NCI-H1105 treated with DMSO at 0.1 percent for 48 hours (cell line): ENCODE results near the gene LRRK2.
"Not testable (repeated sequence)": the region's sequence is repeated elsewhere in the genome, so short reads cannot be mapped to it uniquely, and the experiment has no call there.

ENCODE experiments used
- DNase-seq: peaks from one replicate; lab custom pipeline; 2025; lab: John Stamatoyannopoulos, UW

LRRK2 gene

DNA sequence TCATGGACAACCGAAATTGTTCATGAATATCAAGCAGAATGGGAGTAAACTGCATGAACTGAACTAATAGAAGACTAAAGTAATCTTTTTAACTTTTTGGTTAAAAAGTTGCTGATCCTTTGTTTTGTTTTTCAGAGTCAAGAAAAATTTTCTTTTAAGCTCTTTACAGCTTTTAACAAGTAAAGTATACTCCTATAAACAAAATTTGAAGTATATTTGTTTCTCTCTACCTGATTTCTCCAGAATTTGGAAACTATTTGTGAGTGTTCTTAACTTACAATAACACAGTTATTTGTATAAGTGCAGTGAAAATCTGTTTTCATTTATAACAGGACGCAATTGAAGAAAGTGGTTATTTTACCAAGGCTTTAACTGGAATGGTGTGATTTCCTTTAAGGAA is 12.2 kb upstream of the LRRK2 start:
- no peak for DNase-seq

DNA sequence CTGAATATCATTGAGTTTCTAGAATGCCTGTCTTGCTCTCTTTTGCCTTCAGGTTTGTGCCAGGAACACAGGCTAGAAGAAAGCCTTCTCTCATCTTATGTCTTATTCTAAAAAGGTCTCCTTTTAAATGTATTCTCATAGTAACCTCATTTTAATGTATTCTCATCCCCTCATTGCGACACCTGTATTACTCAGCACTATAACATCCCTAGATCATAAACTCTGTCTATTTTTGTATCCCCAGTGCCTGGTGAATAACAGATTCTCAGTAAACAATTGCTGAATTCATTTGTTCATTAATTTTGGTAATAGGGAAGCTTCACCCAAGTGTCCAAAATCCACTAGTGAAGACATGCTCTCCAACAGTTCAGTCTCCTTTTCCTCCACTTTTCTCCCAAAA is 8.8 kb upstream of the LRRK2 start:
- DNase-seq = no peak

DNA sequence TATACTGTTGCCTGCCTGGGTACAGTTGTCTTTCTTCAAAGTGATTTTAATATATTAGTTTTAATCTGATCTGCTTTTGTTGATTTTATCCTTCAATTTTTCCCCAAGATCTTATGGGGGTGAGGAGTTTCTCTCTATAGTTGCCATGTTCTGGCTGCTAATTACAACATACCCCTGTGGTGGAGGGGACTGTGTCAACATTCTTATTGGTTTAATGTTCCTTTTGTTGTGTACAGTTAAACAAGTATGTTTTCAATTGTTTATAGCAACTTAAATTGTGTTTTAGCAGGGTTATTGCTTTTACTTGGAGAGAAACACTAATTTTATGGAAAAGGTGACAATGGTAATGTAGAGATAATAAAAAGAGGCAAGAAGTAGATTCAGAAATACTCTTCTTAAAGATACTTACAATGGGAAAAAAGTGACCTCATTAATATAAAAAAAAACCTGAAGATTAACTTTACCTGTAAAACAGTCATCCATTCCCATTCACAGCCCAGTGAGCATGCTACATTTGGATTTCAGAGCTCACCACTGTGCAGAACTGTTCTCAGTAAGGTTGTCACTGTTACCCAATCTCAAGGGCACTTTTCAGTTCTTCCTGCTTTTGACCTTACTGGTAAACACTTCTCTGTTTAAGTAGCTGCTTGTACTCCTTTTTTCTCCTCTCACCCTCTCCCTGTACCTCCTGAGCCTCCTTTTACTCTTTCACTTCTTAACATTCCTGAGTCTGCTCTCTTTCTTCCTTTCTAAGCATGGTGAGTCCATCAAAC is 8.1 kb upstream of the LRRK2 start:
- DNase-seq = no peak

DNA sequence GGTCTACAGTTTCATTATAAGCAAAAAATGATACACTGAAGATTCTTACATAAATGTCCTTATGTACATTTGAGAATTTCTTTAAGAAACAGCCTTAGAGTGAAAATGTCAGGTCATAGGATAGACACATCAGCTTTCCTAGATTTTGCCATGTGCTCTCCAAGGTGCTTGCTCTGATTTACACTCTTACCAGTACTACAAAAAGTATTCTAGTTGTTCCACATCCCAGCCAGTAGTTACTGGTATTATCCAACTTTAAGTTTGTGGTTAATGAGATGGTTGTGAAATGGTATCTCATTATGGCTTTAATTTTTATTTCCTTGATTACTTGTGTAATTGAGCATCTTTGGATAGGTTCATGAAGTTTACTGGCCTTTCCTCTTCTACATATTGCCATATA is 5.0 kb upstream of the LRRK2 start:
- no peak for DNase-seq

DNA sequence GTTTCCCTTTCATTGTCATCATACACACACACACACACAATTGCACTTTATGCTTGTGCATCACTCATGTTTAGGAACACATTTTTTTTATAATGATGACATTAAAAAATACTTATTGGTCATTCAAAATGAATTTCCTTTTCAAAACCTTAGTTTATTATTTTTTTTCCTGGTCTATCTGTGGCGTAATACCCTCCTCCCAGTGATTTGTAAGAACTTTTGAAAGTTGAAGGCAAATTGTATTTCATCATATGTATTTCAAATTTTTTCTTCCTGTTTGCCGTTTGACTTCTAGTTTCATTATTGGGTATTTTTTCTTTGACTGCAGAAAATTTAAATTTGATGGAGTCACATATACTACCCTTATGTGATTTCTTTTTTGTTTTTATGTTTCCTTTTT is 2.5 kb upstream of the LRRK2 start:
- no peak for DNase-seq

DNA sequence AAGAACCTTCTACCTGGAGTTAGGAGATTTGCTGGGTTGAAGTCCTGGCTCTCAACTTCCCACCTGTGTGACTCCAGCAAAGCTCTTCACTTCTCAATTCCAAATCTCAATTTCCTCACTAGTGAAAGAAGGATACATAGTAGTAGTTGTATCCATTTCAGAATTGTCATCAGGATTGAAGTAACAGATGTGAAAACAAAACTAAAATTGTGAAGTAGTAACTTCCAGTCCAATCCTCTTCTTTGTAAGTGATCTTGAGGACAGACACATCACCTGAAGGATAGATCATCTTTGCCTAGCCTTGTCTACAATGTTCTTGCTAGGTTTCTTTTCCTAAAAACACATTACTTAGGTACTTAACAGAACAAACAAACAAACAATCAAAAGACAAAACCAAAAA is 1.2 kb upstream of the LRRK2 start:
- DNase-seq = no peak

DNA sequence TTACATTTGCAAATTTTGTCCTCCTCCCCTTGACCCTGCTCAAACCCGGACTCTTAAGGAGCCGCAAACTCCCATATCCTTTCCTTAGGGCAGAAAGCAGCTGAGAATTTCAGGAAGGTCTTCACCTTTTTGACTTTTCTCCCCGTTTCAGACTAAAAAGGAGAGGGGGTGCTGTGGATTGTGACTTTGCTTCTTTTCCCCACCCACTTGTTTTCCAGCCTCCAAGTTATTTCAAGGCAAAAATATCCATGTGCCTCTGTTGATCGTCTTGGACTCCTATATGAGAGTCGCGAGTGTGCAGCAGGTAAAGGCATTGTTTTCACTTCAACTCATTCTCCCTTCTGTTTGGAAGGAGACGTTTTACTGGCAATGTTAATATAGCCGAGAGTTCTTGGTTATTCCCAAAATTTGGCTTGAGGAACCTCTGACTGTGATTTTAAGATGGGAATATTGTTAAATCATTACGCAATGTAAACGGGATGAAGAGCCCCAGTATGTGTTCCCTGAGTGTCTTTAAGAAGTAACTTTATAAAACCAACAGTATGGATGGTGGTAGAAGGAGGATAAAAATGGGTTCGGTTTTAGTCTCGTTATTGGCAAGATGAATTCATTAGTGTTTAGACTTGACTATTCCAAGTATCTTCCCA is 663 bp downstream of the LRRK2 start:
- no peak for DNase-seq

DNA sequence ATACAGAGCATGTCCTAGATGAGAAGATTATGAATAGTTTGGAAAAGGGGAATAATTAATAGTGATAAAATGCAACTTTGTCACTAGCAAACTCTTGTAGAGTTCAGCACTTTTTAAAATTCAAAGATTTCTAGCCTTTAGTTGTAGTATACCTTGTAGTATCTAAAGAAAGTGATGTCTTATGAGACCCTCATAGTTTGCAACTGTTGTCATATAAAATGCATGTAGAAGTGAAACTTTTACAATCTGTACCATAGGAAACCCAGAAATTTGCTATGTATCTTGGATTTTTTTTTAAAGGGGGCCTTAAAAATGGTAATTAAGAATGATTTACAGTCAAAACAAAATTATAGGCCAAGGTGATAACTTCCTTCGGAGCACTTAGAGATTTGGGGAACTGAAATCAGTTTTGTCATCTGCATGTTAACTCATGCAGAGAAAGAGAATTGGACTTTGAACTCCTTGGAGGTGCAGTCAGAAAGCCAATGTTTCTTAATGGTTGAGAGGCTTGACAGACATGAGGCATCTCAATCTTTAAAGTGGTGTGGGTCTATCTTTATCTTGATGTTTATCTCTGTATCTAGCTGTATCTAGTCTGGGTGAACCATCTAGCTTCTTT is 1.3 kb downstream of the LRRK2 start:
- no peak for DNase-seq

DNA sequence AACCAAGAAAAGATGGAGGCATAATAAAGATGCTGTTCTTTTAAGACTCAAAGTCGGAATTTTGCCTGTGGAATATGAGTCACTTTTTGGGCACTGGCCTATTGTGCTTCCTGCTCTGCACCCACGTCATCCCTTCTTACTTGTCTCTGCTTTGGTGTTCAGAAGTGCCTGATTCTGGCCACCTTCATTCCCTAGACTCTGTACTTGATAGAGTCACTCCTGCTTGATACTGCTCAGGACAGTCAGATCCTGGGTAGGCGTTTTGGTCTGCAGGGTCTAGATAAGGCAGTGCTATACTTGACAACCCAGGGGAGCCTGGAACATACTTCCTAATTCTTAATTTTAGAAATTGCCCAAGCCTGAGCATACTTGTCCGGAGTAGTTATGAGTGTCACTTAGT is 1.9 kb downstream of the LRRK2 start:
- DNase-seq = no peak

DNA sequence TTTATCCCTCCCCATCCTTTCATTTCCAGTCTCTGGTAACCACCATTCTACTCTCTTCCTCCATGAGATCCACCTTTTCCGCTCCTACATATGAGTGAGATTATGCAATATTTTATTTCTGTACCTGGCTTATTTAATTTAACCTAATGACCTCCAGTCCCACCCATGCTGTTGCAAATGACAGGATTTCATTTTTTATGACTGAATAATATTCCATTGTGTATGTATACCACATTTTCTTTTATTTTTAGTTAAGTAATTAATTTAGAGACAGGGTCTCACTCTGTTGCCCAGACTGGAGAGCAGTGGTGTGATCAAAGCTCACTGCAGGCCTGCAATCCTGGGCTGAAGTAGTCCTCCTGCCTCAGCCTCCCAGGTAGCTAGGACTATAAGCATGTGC is 2.6 kb downstream of the LRRK2 start:
- no peak for DNase-seq

DNA sequence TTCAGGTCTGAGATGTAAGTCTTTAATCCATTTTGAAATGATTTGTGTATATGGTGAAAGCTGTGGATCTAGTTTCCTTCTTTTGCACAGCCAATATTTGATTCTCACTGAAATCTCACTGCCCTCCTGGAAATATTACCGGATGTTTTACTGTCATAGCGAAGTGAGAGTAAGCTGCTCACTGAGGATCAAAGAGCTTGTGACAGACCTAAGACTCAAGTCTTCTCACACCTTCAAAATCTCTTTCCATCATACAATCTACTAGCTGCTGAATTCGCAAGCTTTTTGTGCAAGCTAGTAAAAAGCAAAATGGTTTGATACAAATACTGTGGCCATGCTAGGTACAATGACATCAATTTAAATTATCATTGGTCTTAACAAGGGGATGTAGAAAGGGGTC is 3.9 kb downstream of the LRRK2 start:
- DNase-seq = no peak

DNA sequence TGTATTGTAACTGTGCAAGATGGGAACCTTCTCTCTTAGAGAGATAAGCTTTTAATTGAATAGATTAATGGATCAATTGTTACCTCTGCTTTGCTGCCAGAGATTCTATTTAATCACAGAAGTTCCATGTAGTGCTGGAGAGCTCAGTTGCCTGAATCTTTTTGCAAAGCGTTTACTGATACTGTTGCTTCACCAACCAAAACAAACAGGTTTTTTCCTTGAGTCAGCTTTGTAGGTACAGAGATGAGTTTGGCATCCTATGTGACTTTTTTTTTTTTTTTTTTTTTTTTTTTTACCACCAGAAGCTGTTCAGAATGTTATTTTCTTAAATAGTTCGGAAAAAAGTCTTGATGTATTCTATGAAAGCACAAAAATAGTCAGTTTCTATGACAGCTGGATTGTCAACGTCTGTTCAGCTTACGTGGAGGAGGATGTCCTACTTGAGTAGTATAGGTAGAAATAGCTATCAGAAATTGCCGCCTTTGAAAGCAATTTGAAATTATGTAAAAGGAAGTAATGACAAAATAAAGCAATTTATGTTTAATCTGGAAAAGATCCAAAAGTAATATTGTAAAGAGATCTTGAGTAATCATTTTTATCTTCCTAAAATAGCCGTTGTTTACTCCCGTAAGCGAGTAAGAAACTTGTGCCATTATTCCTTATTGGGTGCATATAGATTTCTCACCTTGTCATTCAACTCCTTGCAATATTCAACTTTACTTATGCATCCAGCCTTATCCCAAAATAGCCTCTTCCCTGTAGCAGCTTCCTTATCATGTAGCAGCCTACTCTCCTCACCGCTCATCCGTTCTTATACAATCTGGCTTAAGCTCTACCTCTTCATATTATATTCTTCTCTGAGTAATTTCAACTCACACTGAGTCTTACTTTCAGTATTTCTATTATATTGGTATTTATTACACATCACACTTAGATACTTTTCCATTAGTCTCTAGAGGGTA is 5.2 kb downstream of the LRRK2 start:
- DNase-seq = no peak

DNA sequence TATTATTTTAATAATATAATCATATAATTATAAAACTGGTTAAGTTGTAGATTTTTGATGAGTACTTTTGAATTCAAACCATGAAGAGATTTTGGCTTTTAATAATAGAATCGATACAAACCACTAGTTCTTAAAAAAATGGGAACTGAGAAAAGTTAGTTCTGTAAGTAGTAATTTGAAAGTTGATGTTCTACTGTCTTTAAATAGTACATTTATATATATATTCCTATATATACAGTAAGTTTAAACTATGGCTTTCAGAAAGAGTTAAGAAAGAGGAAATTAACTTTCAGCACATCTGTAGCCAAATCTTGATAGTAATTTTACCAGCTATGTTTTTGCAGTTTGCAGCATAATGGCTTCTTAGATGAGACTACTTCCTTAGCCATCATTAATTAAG is 7.8 kb downstream of the LRRK2 start:
- no peak for DNase-seq

DNA sequence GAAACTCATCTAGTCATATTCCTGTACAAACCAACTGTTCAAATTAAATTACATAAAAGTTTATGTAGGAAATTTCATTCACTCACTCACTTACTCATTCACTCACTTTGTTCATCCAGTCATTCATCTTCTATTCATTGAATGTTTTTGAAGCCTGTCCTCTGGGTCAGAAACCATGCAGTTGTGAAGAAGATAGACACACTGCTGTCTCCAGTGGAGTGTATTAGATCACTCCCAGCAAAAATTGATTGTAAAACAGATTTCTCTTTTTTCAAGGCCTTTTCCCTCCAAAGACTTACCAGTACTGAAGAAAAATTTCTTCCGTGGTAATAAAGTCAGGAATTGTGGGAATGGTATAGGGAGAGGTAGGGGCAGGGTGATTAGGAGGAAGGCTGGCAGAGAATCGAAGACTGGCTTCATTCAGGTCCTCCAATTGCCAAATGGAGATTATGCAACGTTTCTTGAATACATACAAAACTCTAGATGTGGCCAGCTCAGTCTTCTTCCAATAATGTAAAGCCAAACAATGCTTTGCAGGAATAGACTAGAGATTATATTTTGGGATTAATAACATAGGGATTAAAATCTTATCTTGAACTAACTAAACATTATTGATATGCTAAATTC is 9.1 kb downstream of the LRRK2 start:
- DNase-seq = no peak

DNA sequence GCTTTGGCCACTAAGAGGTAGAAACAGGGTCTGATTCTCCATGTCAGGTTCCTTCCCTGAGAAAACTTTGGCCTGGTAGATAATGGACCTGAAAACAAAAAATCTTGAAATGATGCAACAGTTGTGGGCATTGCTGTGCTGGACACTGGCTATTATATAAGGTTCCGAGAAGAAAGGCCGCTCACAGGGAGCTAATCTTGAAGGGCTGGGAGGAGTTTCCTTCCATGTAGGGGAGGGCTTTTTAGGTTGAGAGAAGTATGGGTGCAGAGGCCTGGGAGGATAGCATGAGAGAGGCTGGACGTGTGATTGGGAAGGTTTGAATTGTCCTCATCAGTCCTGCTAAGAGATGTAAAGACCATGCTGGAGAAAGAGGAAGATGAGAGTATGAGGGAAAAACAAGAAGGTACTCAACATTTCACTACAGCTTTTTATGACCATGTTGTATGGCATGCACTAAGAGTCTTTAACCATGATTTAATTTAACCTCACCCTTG is 11.6 kb downstream of the LRRK2 start:
- no peak for DNase-seq

DNA sequence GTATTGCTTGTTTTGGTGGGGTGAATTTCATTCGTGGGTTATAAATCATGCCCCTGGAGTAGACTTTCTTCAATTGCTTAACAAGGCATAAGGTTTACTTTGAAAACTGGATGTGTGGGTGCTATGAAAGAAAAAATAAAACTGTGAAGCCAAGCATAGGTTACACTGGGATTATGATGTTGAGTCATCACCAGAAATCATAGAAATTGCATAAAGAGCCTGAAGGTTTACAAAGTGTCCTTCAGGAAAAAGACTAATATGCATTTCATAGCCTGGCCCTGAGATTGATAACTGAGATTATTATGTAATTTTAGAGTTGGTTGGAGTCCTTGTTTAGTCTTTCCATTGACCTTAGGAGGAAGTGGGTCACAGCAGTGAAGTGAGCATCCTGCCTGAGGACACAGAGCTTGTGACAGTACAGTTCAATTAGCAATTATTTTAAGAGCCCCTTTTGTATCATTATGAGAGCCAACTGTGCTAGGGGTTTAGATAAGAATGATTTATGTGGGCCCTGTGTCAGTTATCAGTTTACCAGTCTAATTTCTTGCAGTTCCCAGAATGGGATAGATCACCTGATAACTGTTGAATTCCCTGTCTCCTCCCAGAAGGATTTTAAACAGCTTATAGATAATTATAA is 13.6 kb downstream of the LRRK2 start:
- DNase-seq = no peak

DNA sequence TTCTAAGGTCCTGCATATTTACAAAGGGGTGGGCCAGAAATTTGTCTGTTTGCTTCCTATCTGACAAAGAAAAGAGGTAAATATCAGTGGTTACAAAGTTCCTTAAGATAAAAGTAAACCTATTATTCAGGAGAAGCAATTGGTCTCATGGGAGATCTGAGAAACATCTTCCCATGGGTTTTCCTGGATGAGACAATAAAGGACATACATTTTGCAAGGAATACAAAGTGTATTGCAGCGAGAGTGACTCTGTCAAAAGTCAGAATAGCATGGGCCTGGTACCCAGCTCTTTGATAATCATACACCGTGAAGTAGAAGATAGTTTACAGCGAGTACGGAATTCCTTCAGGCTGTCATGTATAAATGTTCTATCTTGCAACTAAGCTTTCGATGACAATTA is 14.2 kb downstream of the LRRK2 start:
- DNase-seq = no peak

DNA sequence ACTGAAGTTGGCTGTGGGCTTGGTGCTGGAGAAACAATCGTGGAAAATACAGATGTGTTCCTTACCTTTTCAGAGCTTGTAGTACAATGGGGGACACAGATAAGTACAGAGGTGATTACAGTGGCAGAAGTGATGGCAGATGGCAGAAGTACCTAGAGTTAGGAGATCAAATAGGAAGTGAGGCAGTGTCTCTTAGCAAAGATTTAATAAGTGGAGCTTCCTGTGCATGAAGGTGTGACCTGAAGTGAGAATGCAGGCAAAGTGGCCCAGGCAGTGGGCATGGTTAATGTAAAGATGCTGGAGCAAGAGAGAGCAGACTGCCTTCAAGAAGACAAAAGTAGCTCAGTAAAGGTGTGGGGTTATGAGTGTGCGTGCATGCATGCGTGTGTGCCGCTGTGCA is 16.0 kb downstream of the LRRK2 start:
- DNase-seq = no peak

DNA sequence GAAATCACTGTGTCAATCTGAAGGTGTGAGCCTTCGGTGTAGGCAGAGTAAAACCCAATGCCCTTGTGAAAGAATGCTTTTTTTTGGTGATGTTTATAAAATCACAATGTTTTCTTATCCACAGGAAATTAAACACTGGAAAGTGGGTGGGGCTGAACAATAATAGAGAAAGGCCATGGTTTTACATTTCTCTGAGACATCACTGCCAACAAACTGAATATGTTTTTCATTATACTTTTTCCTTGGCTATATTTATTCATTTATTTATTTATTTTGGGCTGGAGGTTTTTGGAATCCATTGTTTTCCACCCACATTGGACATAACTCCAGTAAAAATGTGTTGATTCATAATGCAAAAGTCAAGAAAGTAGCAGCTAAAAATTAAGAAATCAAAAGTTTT is 16.9 kb downstream of the LRRK2 start:
- DNase-seq = no peak

DNA sequence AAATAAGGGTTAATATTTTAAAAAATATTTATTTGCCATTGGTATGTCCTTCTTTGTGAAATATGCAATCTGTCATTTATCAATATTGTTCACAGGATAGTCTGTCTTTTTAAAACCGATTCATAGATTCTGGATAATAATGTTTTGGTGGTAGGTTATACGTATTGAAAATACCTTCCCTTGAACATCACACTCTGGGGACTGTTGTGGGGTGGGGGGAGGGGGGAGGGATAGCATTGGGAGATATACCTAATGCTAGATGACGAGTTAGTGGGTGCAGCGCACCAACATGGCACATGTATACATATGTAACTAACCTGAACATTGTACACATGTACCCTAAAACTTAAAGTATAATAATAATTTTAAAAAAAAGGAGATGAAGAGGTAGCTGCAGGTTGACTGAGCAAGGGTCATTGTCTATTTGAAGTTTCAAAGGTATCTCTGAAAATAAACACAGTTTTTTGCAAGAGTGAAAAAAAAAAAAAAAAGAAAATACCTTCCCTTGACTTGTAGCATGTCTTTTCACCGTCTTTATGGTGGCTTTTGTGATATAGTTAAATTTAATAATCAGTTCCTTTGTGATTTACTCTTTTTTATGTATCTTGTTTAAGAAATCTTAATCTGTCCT is 19.8 kb downstream of the LRRK2 start:
- DNase-seq = not testable (repeated sequence)

DNA sequence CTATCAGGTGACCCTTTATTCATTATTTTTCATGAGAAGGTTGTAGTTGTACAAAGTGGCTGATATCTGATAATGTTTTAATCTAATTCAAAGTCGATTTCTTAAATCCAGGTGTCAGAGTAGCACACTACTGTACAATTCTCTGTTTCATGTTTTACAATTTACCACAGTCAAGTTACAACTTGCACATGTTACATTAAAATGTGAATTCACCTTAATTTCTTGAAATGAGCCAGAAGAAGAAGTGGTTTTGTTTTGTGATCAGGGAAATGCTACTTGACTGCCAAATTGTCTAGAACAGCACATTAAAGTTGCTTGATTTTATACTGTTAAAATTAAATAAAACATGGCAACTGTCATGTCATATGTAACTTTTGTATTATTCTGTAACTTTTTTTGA is 23.2 kb downstream of the LRRK2 start:
- peak; percentile 48 for DNase-seq
